Activated T-cell treated with anti-CD3 and anti-CD28 coated beads, Interleukin-2, amount 50 U/mL, for 4 hours (primary cell): ENCODE measurements around the gene FAM174B. TPM values are rescaled to one million over a fixed set of nuclear protein-coding genes. Genes with fewer than 3 reads are reported as not detected.

Experiments
- ATAC-seq, 2 donors: fragments of 200-7000 bp; cut with Tn5 transposase; one replicate each; pipeline ENCODE4 v1.10.0; 2021
- DNase-seq: peaks from one replicate; pipeline ENCODE4 v3.0.0-alpha.2; 2020
- H3K27me3 Mint-ChIP-seq: one replicate; pipeline ENCODE4 v1.8.0; 2021; ENCODE audit warnings: low read depth, mixed read lengths
- H3K36me3 Mint-ChIP-seq: one replicate; pipeline ENCODE4 v1.8.0; 2022; ENCODE audit warnings: mixed read lengths; ENCODE audit not compliant: insufficient read depth
- H3K4me1 Mint-ChIP-seq: one replicate; pipeline ENCODE4 v1.8.0; 2021; ENCODE audit warnings: low read depth, mixed read lengths
- H3K4me3 Mint-ChIP-seq: one replicate; pipeline ENCODE4 v1.8.0; 2021; ENCODE audit warnings: mild to moderate bottlenecking, moderate library complexity, mixed read lengths
- H3K9me3 Mint-ChIP-seq: one replicate; pipeline ENCODE4 v1.8.0; 2021; ENCODE audit warnings: mixed read lengths
- total RNA-seq, 3 donors: library from RNA; stranded (reverse); gene quantifications; one replicate each; pipeline ENCODE4 v1.2.1, GENCODE V29; 2021

The FAM174B gene
- total RNA-seq, 3 donors from 2014 or later: 2.7 to 6.2 (median 3.6) TPM

DNA sequence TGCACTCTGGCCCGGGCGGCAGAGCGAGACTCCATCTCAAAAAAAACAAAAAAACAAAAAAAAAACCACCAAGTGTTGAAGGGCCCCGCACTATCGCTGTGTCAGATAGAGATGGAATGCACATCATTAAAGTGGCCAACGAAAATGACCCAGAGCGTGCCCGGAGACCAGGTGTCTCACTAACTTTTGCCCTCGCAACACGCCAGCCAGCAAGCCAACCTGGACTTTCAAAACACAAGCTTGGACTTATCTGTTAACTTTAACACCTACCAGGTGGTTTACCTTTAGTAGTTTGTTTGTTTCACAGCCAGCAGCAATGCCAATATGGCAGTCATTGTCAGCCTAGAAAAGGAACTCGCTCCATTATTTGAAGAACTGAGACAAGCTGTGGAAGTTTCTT lies 28.6 kb downstream of the FAM174B start:
- Mint-ChIP-seq H3K27me3 (peaks cover 4% of the 10 kb centered on the region), H3K4me3 (no peak overlapping the region), H3K9me3 (no peaks in the 10 kb centered on the region), H3K4me1 (peaks cover 6% of the 10 kb centered on the region), H3K36me3 (no peaks in the 10 kb centered on the region)
- DNase-seq (no peak), ATAC-seq (no peak)

GRCh38 chr15:92625251-92625980 lies 30.2 kb downstream of the FAM174B start:
- Mint-ChIP-seq H3K4me3 (no peak overlapping the region), H3K4me1 (peaks cover 6% of the 10 kb centered on the region), H3K36me3 (no peaks in the 10 kb centered on the region), H3K27me3 (peaks cover 5% of the 10 kb centered on the region), H3K9me3 (no peaks in the 10 kb centered on the region)
- peak; percentile 82 to 86 for ATAC-seq
- DNase-seq: no peak

- peaks cover 5% of the 10 kb centered on the region for H3K27me3 Mint-ChIP-seq
These were observed 31.1 kb downstream of the FAM174B start for GRCh38 chr15:92624401-92624991.

GRCh38 chr15:92623435-92623834 lies 32.1 kb downstream of the FAM174B start:
- DNase-seq (no peak), ATAC-seq (no peak)
- Mint-ChIP-seq H3K4me3 (no peak overlapping the region), H3K36me3 (no peaks in the 10 kb centered on the region), H3K4me1 (peaks cover 6% of the 10 kb centered on the region), H3K9me3 (no peaks in the 10 kb centered on the region), H3K27me3 (peaks cover 5% of the 10 kb centered on the region)

More at GRCh38 chr15:92624401-92624991, 31.1 kb downstream of the FAM174B start:
- no peaks in the 10 kb centered on the region for H3K36me3 Mint-ChIP-seq
- ATAC-seq (no peak), DNase-seq (no peak)
- peaks cover 6% of the 10 kb centered on the region for H3K4me1 Mint-ChIP-seq
- H3K4me3 Mint-ChIP-seq: no peak overlapping the region
- no peaks in the 10 kb centered on the region for H3K9me3 Mint-ChIP-seq

GRCh38 chr15:92621972-92622533 lies 33.5 kb downstream of the FAM174B start:
- H3K27me3 Mint-ChIP-seq: peaks cover 5% of the 10 kb centered on the region
- H3K9me3 Mint-ChIP-seq: no peaks in the 10 kb centered on the region
- no peak overlapping the region for H3K4me3 Mint-ChIP-seq
- ATAC-seq (no peak), DNase-seq (no peak)
- H3K36me3 Mint-ChIP-seq: no peaks in the 10 kb centered on the region
- H3K4me1 Mint-ChIP-seq: peaks cover 6% of the 10 kb centered on the region

DNA sequence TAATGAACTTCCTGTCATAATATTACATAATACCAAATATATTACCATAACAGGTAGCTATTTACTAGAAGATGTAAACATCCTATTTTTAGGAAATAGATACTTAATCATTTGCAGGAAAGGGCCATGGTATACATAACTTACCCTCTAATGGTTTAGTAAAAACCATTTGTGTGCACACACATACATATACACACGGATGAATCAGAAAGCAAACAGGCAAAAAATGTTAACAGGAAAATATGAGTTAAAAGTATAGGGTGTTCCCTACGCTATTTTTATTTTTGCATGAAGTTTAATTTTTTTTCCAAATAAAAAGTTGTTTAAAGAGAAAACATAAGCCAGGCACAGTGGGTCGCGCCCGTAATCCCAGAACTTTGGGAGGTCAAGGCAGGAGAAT lies 34.6 kb downstream of the FAM174B start:
- Mint-ChIP-seq H3K4me1 (peaks cover 6% of the 10 kb centered on the region), H3K27me3 (peaks cover 5% of the 10 kb centered on the region), H3K36me3 (no peaks in the 10 kb centered on the region), H3K9me3 (no peaks in the 10 kb centered on the region), H3K4me3 (no peak overlapping the region)
- ATAC-seq: no peak
- no peak for DNase-seq

- DNase-seq: no peak
- H3K4me3 Mint-ChIP-seq: no peak overlapping the region
- H3K27me3 Mint-ChIP-seq: peaks cover 5% of the 10 kb centered on the region
- H3K36me3 Mint-ChIP-seq: no peaks in the 10 kb centered on the region
- H3K9me3 Mint-ChIP-seq: no peaks in the 10 kb centered on the region
- ATAC-seq: no peak
- H3K4me1 Mint-ChIP-seq: no peaks in the 10 kb centered on the region
These were observed 36.2 kb downstream of the FAM174B start for GRCh38 chr15:92619145-92620101.

- Mint-ChIP-seq H3K36me3 (no peaks in the 10 kb centered on the region), H3K9me3 (no peaks in the 10 kb centered on the region), H3K27me3 (peaks cover 3% of the 10 kb centered on the region), H3K4me3 (no peak overlapping the region), H3K4me1 (no peaks in the 10 kb centered on the region)
- ATAC-seq (no peak), DNase-seq (no peak)
These were observed 37.7 kb downstream of the FAM174B start for GRCh38 chr15:92617549-92618520.

- no peak for DNase-seq
- H3K9me3 Mint-ChIP-seq: no peaks in the 10 kb centered on the region
- no peaks in the 10 kb centered on the region for H3K4me1 Mint-ChIP-seq
- no peaks in the 10 kb centered on the region for H3K27me3 Mint-ChIP-seq
- ATAC-seq: no peak
- no peak overlapping the region for H3K4me3 Mint-ChIP-seq
- no peaks in the 10 kb centered on the region for H3K36me3 Mint-ChIP-seq
These were observed 38.7 kb downstream of the FAM174B start for GRCh38 chr15:92616621-92617548.

- Mint-ChIP-seq H3K4me1 (no peaks in the 10 kb centered on the region), H3K9me3 (no peaks in the 10 kb centered on the region), H3K36me3 (no peaks in the 10 kb centered on the region), H3K27me3 (no peaks in the 10 kb centered on the region), H3K4me3 (no peak overlapping the region)
- DNase-seq (no peak), ATAC-seq (no peak)
These were observed 40.5 kb downstream of the FAM174B start for GRCh38 chr15:92614791-92615785.

- ATAC-seq: no peak
- Mint-ChIP-seq H3K4me3 (no peak overlapping the region), H3K4me1 (no peaks in the 10 kb centered on the region), H3K9me3 (no peaks in the 10 kb centered on the region), H3K36me3 (no peaks in the 10 kb centered on the region), H3K27me3 (no peaks in the 10 kb centered on the region)
- DNase-seq: no peak
These were observed 41.3 kb downstream of the FAM174B start for GRCh38 chr15:92614301-92614700.

DNA sequence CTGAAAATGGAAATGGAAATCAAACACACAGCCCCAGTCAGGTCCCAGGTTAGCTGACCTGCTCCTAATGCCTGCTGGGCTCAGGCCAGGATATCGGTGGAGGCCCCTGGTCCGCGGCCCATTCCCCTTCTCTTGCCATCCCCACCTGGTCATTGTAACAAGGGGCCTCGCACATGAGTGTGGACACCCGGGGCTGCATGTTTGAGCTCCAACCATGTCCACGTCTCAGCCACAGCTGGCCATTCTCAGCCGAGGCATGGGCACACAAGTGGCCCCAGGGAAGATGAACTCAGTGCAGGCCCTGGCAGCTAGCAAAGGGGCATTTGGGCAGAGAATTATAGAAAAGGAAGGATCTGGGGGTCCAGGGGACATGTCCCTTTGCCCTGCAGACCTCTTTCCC lies 41.7 kb downstream of the FAM174B start:
- H3K36me3 Mint-ChIP-seq: no peaks in the 10 kb centered on the region
- H3K9me3 Mint-ChIP-seq: no peaks in the 10 kb centered on the region
- H3K4me3 Mint-ChIP-seq: no peak overlapping the region
- DNase-seq: no peak
- no peaks in the 10 kb centered on the region for H3K27me3 Mint-ChIP-seq
- no peaks in the 10 kb centered on the region for H3K4me1 Mint-ChIP-seq
- no peak for ATAC-seq
